ENCODE data around the gene ANLN. TPM values are rescaled to one million over a fixed set of nuclear protein-coding genes. Genes with fewer than 3 reads are reported as not detected.

The ANLN gene
- total RNA-seq, 4 donors from 2014 or later: 0.84 to 12.9 (median 4.1) TPM

DNA sequence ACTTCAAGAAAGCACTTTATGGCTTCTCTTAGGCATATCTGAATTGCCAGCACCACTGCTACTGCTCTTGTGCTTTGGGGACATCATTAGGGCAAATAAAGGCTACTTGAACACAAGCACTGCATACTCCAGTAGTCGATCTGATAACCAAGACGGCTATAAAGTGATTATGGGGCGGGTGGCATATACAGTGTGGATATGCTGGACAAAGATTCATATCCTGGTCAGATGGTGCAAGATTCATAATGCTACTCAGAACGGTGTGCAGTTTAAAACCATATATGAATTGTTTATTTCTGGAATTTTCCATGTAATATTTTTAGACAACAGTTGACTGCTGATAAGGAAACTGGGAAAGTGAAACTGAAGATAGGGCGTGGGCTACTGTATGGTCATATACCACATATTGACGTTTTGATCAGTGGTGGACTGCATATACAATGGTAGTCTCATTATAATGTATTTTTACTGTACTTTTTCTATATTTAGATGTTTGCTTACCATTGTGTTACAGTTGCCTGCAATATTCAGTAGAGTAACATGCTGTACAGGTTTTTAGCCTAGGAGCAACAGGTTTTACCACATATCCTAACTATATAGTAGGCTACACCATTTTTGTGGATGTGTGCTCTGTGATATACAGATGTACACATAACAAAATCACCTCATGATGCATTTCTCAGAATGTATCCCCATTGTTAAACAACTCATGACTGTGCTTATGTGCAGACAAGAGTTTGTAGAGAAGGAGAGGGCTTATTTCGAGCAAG lies 15.2 kb downstream of the ANLN start:
- no peak for DNase-seq (ENCODE audit: low spot score in 2 of 2)
- Histone ChIP-seq H3K27ac (no peak overlapping the region), H3K27me3 (no peaks in the 10 kb centered on the region), H3K36me3 (no peaks in the 10 kb centered on the region), H3K9me3 (no peaks in the 10 kb centered on the region), H3K4me1 (no peaks in the 10 kb centered on the region), H3K4me3 (no peak overlapping the region)
- WGBS, 2 donors: 90 to 93% methylated on average over 7 of the region's 7 CpGs
- TF ChIP-seq, protein P1, sequence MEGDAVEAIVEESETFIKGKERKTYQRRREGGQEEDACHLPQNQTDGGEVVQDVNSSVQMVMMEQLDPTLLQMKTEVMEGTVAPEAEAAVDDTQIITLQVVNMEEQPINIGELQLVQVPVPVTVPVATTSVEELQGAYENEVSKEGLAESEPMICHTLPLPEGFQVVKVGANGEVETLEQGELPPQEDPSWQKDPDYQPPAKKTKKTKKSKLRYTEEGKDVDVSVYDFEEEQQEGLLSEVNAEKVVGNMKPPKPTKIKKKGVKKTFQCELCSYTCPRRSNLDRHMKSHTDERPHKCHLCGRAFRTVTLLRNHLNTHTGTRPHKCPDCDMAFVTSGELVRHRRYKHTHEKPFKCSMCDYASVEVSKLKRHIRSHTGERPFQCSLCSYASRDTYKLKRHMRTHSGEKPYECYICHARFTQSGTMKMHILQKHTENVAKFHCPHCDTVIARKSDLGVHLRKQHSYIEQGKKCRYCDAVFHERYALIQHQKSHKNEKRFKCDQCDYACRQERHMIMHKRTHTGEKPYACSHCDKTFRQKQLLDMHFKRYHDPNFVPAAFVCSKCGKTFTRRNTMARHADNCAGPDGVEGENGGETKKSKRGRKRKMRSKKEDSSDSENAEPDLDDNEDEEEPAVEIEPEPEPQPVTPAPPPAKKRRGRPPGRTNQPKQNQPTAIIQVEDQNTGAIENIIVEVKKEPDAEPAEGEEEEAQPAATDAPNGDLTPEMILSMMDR (IDR thresholded peaks at IDR 0.05): no peak
- no peak for TF ChIP-seq EP300 (IDR thresholded peaks at IDR 0.05)

GRCh38 chr7:36405409-36405803 lies 15.7 kb downstream of the ANLN start:
- Histone ChIP-seq H3K9me3 (no peaks in the 10 kb centered on the region), H3K27me3 (no peaks in the 10 kb centered on the region), H3K27ac (no peak overlapping the region), H3K36me3 (no peaks in the 10 kb centered on the region), H3K4me1 (no peaks in the 10 kb centered on the region), H3K4me3 (no peak overlapping the region)
- no peak for TF ChIP-seq POLR2A (IDR thresholded peaks at IDR 0.05)
- no peak for TF ChIP-seq EP300 (IDR thresholded peaks at IDR 0.05)
- TF ChIP-seq, protein P1 (IDR thresholded peaks at IDR 0.05): no peak
- DNase-seq (ENCODE audit: low spot score in 2 of 2): no peak
- WGBS, 2 donors: 84 to 94% methylated on average over 1 of the region's 1 CpG

- TF ChIP-seq POLR2A (IDR thresholded peaks at IDR 0.05) (no peak), EP300 (IDR thresholded peaks at IDR 0.05) (no peak)
- TF ChIP-seq, protein P1 (IDR thresholded peaks at IDR 0.05): no peak
- no peaks in the 10 kb centered on the region for H3K4me1 ChIP-seq
- WGBS, 2 donors: 41 to 50% methylated on average over 5 of the region's 5 CpGs
- no peak overlapping the region for H3K27ac ChIP-seq
- no peak overlapping the region for H3K4me3 ChIP-seq
- no peak for DNase-seq (ENCODE audit: low spot score in 2 of 2)
- no peaks in the 10 kb centered on the region for H3K27me3 ChIP-seq
- H3K36me3 ChIP-seq: no peaks in the 10 kb centered on the region
- no peaks in the 10 kb centered on the region for H3K9me3 ChIP-seq
Observed at GRCh38 chr7:36406156-36406555, 16.5 kb downstream of the ANLN start.

DNA sequence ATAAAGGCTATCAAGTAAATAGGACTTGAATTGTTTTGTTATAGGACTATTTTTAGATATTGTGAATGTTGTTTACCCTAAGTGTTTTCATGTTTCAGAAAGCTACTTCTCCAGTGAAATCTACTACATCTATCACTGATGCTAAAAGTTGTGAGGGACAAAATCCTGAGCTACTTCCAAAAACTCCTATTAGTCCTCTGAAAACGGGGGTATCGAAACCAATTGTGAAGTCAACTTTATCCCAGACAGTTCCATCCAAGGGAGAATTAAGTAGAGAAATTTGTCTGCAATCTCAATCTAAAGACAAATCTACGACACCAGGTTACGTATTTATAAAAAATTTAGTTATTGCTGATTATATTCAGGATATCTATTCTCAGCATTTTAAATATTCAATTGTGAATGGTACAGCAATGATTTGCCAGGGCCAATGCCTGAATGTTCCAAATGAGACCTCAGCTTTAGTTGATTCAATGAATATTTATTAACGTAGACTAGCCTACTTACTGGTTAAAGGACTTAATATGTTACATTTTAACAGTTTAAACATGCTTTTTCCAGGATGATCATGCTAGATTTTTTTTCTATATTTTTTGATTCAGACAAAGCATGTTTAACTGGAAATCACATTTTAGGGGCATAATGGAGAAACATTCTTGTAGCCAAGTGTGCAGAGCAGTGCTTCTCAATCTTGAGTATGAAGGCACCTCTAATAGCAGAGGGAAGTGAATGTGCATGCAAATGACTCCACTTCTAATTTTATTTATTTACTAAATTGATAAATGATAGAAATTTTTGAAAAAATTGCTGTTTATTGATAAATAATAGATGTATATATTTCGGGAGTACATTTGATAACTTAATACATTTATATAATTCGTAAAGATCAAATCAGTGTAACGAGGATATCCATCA lies 18.2 kb downstream of the ANLN start:
- Histone ChIP-seq H3K9me3 (no peaks in the 10 kb centered on the region), H3K4me1 (no peaks in the 10 kb centered on the region), H3K36me3 (no peaks in the 10 kb centered on the region), H3K4me3 (no peak overlapping the region), H3K27me3 (no peaks in the 10 kb centered on the region), H3K27ac (no peak overlapping the region)
- DNase-seq (ENCODE audit: low spot score in 2 of 2): no peak
- 81 to 88% methylated on average over 8 of the region's 8 CpGs for WGBS, 2 donors
- TF ChIP-seq, protein P1 (IDR thresholded peaks at IDR 0.05): no peak

GRCh38 chr7:36408589-36408988 lies 18.9 kb downstream of the ANLN start:
- no peaks in the 10 kb centered on the region for H3K4me1 ChIP-seq
- DNase-seq (ENCODE audit: low spot score in 2 of 2): no peak
- no peaks in the 10 kb centered on the region for H3K9me3 ChIP-seq
- no peaks in the 10 kb centered on the region for H3K36me3 ChIP-seq
- H3K27ac ChIP-seq: no peak overlapping the region
- TF ChIP-seq, protein P1 (IDR thresholded peaks at IDR 0.05): no peak
- no peak for TF ChIP-seq EP300 (IDR thresholded peaks at IDR 0.05)
- TF ChIP-seq POLR2A (IDR thresholded peaks at IDR 0.05): no peak
- WGBS, 2 donors: 43 to 51% methylated on average over 2 of the region's 2 CpGs
- H3K4me3 ChIP-seq: no peak overlapping the region
- no peaks in the 10 kb centered on the region for H3K27me3 ChIP-seq
